GM12878 (cell line): ENCODE measurements around the gene RINL. TPM values are rescaled to one million over a fixed set of nuclear protein-coding genes. Genes with fewer than 3 reads are reported as not detected.

Source experiments
- ATAC-seq: fragments of 200-7000 bp; cut with Tn5 transposase; 3 replicates; pipeline ENCODE4 v1.9.1; 2020; ENCODE audit warnings: mild to moderate bottlenecking, moderate library complexity
- BruUV-seq: library from RNA; stranded (reverse); fragments of 400-500 nt; replicated peaks from 2 replicates; lab custom pipeline; 2021; lab: Mats Ljungman, UMichigan
- CTCF ChIA-PET: fragments of 300-600 bp; sonication (Branson Sonifier 250); formaldehyde crosslinking; extraction: SDS; loops from one replicate; lab custom pipeline; 2021; ENCODE audit warnings: inconsistent platforms; lab: Yijun Ruan, JAX
- POLR2A ChIA-PET: fragments of 350-600 bp; formaldehyde crosslinking; extraction: SDS; loops from one replicate; lab custom pipeline; 2021; ENCODE audit warnings: inconsistent platforms; lab: Charles Lee
- RAD21 ChIA-PET: fragments of 300-600 bp; sonication (Branson Sonifier 250); formaldehyde crosslinking; loops from one replicate; lab custom pipeline; 2023; ENCODE audit warnings: antibody characterized with exemption; ENCODE audit not compliant: unreplicated experiment; lab: Charles Lee
- SMC1A ChIA-PET: fragments of 300-600 bp; sonication (Branson Sonifier 250); formaldehyde crosslinking; loops from one replicate; lab custom pipeline; 2023; ENCODE audit not compliant: unreplicated experiment, uncharacterized antibody; lab: Charles Lee
- DNase-seq: peaks from one replicate; pipeline ENCODE4 v3.0.0-alpha.2; 2011; ENCODE audit warnings: low read depth, low spot score
- FAIRE-seq: peaks from 3 replicates; lab custom pipeline; 2011; peaks lifted over from hg19 to GRCh38; lab: Jason Lieb, UNC
- H2AFZ ChIP-seq: 2 replicates; pipeline ENCODE4 v1.6.0; 2011; ENCODE audit warnings: low read depth, low read length, control low read depth; ENCODE audit not compliant: control insufficient read depth
- H3K27ac ChIP-seq: 2 replicates; pipeline ENCODE4 v1.5.1; 2011; ENCODE audit warnings: control low read depth; ENCODE audit not compliant: control insufficient read depth, insufficient read depth
- H3K27me3 ChIP-seq, 2 experiments: replicated peaks in 1 of 2; 2 replicates each; pipeline versions ENCODE4 v1.6.0 to v1.6.1; 2011; ENCODE audit warnings: low read length in 1 of 2; ENCODE audit not compliant: control insufficient read depth in 2 of 2, insufficient read depth in 2 of 2
- H3K36me3 ChIP-seq, 2 experiments: 2 replicates each; pipeline ENCODE4 v1.5.1; 2011; ENCODE audit warnings: low read length in 1 of 2; ENCODE audit not compliant: control insufficient read depth in 2 of 2, insufficient read depth in 2 of 2
- H3K4me1 ChIP-seq: 2 replicates; pipeline ENCODE4 v1.6.1; 2011; ENCODE audit warnings: mild to moderate bottlenecking, low read length, moderate library complexity, mixed read lengths; ENCODE audit not compliant: control insufficient read depth, insufficient read depth
- H3K4me2 ChIP-seq: 2 replicates; pipeline ENCODE4 v1.6.0; 2011; ENCODE audit warnings: control low read depth; ENCODE audit not compliant: control insufficient read depth, insufficient read depth
- H3K4me3 ChIP-seq: fragments of 200-600 bp; sonication (generic); 2 replicates; pipeline ENCODE4 v1.5.1; 2016
- H3K79me2 ChIP-seq: 2 replicates; pipeline ENCODE4 v1.6.0; 2011; ENCODE audit warnings: low read length; ENCODE audit not compliant: control insufficient read depth, insufficient read depth
- H3K9ac ChIP-seq: 2 replicates; pipeline ENCODE4 v1.8.0; 2011; ENCODE audit warnings: low read length, control low read depth, mixed read lengths; ENCODE audit not compliant: control insufficient read depth, insufficient read depth
- H3K9me3 ChIP-seq: replicated peaks from 3 replicates; pipeline ENCODE4 v1.5.1; 2011; ENCODE audit warnings: mild to moderate bottlenecking, low read length; ENCODE audit not compliant: control insufficient read depth, insufficient read depth
- H4K20me1 ChIP-seq: 2 replicates; pipeline ENCODE4 v1.6.0; 2011; ENCODE audit not compliant: control insufficient read depth, insufficient read depth
- CEBPB ChIP-seq, 2 experiments: fragments of 150-350 bp in 1 of 2; IDR thresholded peaks; 2 replicates each; pipeline ENCODE4 v1.6.1; 2012 to 2014; ENCODE audit warnings: low read depth in 2 of 2, low read length in 2 of 2, borderline replicate concordance in 1 of 2, inconsistent platforms in 1 of 2
- FOS ChIP-seq: IDR thresholded peaks from 3 replicates; pipeline ENCODE4 v1.6.1; 2011; ENCODE audit warnings: borderline replicate concordance; ENCODE audit not compliant: insufficient read length; ENCODE audit errors: extremely low read depth
- MYB ChIP-seq: fragments of 150-350 bp; IDR thresholded peaks from 2 replicates; pipeline ENCODE4 v1.6.1; 2014; ENCODE audit warnings: mild to moderate bottlenecking, low read depth, low read length, borderline replicate concordance
- NFYA ChIP-seq: IDR thresholded peaks from 2 replicates; pipeline ENCODE4 v1.6.1; 2011; ENCODE audit warnings: low read depth, mild to moderate bottlenecking, low read length, improper control_type of control experiment, borderline replicate concordance
- POLR2A ChIP-seq: IDR thresholded peaks from 2 replicates; pipeline ENCODE4 v1.6.1; 2011; ENCODE audit warnings: low read depth, mild to moderate bottlenecking, low read length
- RELA ChIP-seq: fragments of 450-650 bp; IDR thresholded peaks from 2 replicates; pipeline ENCODE4 v1.8.0; 2014; ENCODE audit warnings: borderline replicate concordance; ENCODE audit not compliant: partially characterized antibody
- TCF3 ChIP-seq: IDR thresholded peaks from 2 replicates; pipeline ENCODE4 v1.6.1; 2012; ENCODE audit warnings: low read depth, mild to moderate bottlenecking, low read length, borderline replicate concordance; ENCODE audit not compliant: insufficient read depth
- WGBS: methylation state at CpG from one replicate; pipeline ENCODE4 v1.1.6; 2016; ENCODE audit warnings: low lambda C conversion rate; ENCODE audit not compliant: insufficient replicate concordance, insufficient coverage; ENCODE audit errors: missing lambda C conversion rate; 5-methylcytosine and 5-hydroxymethylcytosine counted together
- in situ Hi-C: fragments of 300-500 bp; cut with MboI; formaldehyde crosslinking; loops from 9 replicates; pipeline ENCODE4 v1.14.3; 2018; ENCODE audit warnings: mixed read lengths
- intact Hi-C: fragments of 100-400 bp; cut with micrococcal nuclease; formaldehyde crosslinking; loops from one replicate; pipeline ENCODE4 v1.14.2; 2022; ENCODE audit not compliant: unreplicated experiment
- polyA plus RNA-seq, 11 experiments: library from polyadenylated mRNA; depleted of rRNA in 4 of 11; unstranded in 6 of 11; stranded (reverse) in 5 of 11; fragments of >200 nt; fragmentation: Nextera tagmentation in 4 of 11; fragmentation: Illumina TruSeq in 1 of 11; extraction: Ambion mirVana in 4 of 11; extraction: Trizol in 1 of 11; gene quantifications; 1 replicate in 1 of 11; 2 replicates in 10 of 11; pipeline versions ENCODE4 v1.2.1 to v1.2.3, GENCODE V29; 2011 to 2016; ENCODE audit warnings: inconsistent platforms in 2 of 11, missing spikeins in 2 of 11, low read depth in 1 of 11
- total RNA-seq, 4 experiments: library from RNA; depleted of rRNA in 3 of 4; stranded (reverse); fragments of >200 nt in 3 of 4; fragmentation: Illumina TruSeq in 1 of 4; extraction: Trizol in 1 of 4; gene quantifications; 2 replicates each; pipeline versions ENCODE4 v1.2.1 to v1.2.3, GENCODE V29; 2013 to 2021
- TF ChIP-seq, protein P1 (sequence below): fragments of 150-350 bp; IDR thresholded peaks from 2 replicates; pipeline ENCODE4 v1.6.1; 2016; ENCODE audit warnings: low read depth, low read length

RINL gene
- total and polyA plus RNA-seq, 10 of the 15 experiments (the other 5 are each of a cell fraction or from before 2014, with no cell fraction given): 14.5 to 64.2 (median 47.6) TPM

DNA sequence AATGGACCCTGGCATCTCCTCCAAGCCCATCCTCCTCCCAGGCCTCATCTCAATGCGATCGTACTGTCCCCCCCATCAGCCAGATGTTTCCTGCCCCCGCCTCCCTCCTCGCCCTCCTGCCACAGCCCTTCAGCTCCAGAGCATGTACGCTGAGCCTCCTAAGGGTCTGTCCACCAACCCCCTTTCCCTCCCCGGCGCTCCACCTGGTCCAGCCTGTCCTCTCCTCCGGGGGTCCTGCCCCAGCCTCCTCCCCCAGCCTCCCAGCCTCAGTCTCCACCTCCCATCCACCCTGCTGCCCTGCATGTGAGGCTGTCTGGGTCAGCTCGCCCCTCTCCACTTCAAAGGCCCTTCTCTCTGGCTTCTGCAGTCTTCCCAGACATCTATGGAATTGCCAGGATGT is 16.9 kb upstream of the RINL start:
- BruUV-seq: no TSS peak
- Histone ChIP-seq H3K9me3 (no peaks in the 10 kb centered on the region), H3K27me3 (no peaks in the 10 kb centered on the region), H3K4me1 (peaks cover 5% of the 10 kb centered on the region), H3K4me3 (no peak overlapping the region), H3K9ac (no peak overlapping the region), H4K20me1 (no peaks in the 10 kb centered on the region), H3K36me3 (no peaks in the 10 kb centered on the region; a peak in 1 of 4 replicates), H3K79me2 (peaks cover 1% of the 10 kb centered on the region), H2AFZ (no peak overlapping the region), H3K27ac (no peak overlapping the region), H3K4me2 (no peak overlapping the region)
- WGBS: 31% methylated on average over 8 of the region's 9 CpGs
- ATAC-seq: no peak
- intact Hi-C loops: no loop called here
- CTCF ChIA-PET: interaction anchor here (0.6 kb wide), 1 partner anchor 35 kb away, joined by 3 read pairs; no protein-coding TSS in a partner anchor
- FAIRE-seq: no peak
- RAD21 ChIA-PET: no interaction called here
- in situ Hi-C loops: no loop called here
- TF ChIP-seq TCF3 (no peak), FOS (no peak)
- POLR2A ChIA-PET: interaction anchor here (0.6 kb wide), 1 partner anchor 31 kb away, joined by 4 read pairs; no protein-coding TSS in a partner anchor
- SMC1A ChIA-PET: no interaction called here
- no peak for DNase-seq

DNA sequence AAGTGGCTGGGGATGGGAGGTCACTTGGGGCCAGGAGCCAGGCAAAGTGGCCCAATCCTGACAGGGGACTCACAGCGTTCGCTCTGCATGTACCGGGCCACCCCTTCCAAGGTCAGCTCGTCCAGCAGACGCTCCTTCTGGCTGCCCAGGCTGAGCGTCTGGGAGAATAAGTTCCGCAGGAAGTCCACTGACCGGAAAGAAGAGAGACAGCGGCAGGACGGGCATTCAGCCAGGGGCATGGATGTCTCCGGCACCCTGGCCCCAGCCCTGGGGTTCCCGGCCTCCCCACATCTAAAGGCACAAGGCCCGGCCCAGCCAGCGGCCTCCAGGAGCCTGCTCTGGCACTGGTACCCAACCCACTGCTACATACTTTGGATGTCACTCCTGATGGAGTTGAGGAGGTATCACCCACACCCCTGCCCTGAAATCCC is 15.3 kb upstream of the RINL start:
- Histone ChIP-seq H3K4me2 (no peak overlapping the region), H3K9ac (no peak overlapping the region), H3K36me3 (no peaks in the 10 kb centered on the region; a peak in 1 of 4 replicates), H3K27ac (no peak overlapping the region), H3K4me3 (no peak overlapping the region), H3K4me1 (peaks cover 3% of the 10 kb centered on the region), H2AFZ (no peak overlapping the region), H3K79me2 (no peaks in the 10 kb centered on the region), H3K9me3 (no peaks in the 10 kb centered on the region), H4K20me1 (no peaks in the 10 kb centered on the region), H3K27me3 (no peaks in the 10 kb centered on the region)
- CTCF ChIA-PET: interaction anchor here (0.9 kb wide), 1 partner anchor 1530 kb away, joined by 3 read pairs; no protein-coding TSS in a partner anchor
- no peak for TF ChIP-seq POLR2A
- no peak for TF ChIP-seq CEBPB (IDR thresholded peaks at IDR 0.05; ENCODE audit: borderline replicate concordance in 1 of 2, low read depth in 2 of 2, low read length in 2 of 2)
- TF ChIP-seq, protein P1, sequence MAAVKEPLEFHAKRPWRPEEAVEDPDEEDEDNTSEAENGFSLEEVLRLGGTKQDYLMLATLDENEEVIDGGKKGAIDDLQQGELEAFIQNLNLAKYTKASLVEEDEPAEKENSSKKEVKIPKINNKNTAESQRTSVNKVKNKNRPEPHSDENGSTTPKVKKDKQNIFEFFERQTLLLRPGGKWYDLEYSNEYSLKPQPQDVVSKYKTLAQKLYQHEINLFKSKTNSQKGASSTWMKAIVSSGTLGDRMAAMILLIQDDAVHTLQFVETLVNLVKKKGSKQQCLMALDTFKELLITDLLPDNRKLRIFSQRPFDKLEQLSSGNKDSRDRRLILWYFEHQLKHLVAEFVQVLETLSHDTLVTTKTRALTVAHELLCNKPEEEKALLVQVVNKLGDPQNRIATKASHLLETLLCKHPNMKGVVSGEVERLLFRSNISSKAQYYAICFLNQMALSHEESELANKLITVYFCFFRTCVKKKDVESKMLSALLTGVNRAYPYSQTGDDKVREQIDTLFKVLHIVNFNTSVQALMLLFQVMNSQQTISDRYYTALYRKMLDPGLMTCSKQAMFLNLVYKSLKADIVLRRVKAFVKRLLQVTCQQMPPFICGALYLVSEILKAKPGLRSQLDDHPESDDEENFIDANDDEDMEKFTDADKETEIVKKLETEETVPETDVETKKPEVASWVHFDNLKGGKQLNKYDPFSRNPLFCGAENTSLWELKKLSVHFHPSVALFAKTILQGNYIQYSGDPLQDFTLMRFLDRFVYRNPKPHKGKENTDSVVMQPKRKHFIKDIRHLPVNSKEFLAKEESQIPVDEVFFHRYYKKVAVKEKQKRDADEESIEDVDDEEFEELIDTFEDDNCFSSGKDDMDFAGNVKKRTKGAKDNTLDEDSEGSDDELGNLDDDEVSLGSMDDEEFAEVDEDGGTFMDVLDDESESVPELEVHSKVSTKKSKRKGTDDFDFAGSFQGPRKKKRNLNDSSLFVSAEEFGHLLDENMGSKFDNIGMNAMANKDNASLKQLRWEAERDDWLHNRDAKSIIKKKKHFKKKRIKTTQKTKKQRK: no peak
- no peak for TF ChIP-seq RELA
- no peak for TF ChIP-seq MYB
- TF ChIP-seq NFYA: no peak
- RAD21 ChIA-PET: no interaction called here
- ATAC-seq: no peak
- intact Hi-C loops: no loop called here
- no TSS peak for BruUV-seq
- in situ Hi-C loops: no loop called here
- FAIRE-seq: no peak
- POLR2A ChIA-PET: no interaction called here
- 90% methylated on average over 14 of the region's 14 CpGs for WGBS
- SMC1A ChIA-PET: no interaction called here
- no peak for DNase-seq
